GM13977 (cell line): ENCODE results near the gene PKNOX2.

Experiments
- DNase-seq: peaks from one replicate; pipeline ENCODE4 v3.0.0; 2012; ENCODE audit warnings: low spot score
- CTCF ChIP-seq: IDR thresholded peaks from 2 replicates; pipeline ENCODE4 v1.5.1; 2012; ENCODE audit warnings: mild to moderate bottlenecking, control low read depth; ENCODE audit not compliant: insufficient read depth; ENCODE audit errors: extremely low read depth, missing control alignments
- in situ Hi-C: fragments of 300-500 bp; cut with MboI; formaldehyde crosslinking; loops from one replicate; pipeline ENCODE4 v1.12.0; 2022; ENCODE audit warnings: low sequenced_read_pairs, low pct_unique_long_range_greater_than_20kb, mixed read lengths, inconsistent platforms; ENCODE audit not compliant: unreplicated experiment

PKNOX2 gene

GRCh38 chr11:125317416-125317815 lies 152.9 kb downstream of the PKNOX2 start:
- no peak for TF ChIP-seq CTCF
- in situ Hi-C loops: no loop called here
- DNase-seq: no peak

GRCh38 chr11:125319649-125320048 lies 155.1 kb downstream of the PKNOX2 start:
- DNase-seq: no peak
- in situ Hi-C loops: no loop called here
- TF ChIP-seq CTCF: no peak

GRCh38 chr11:125320347-125321076 lies 156.0 kb downstream of the PKNOX2 start:
- in situ Hi-C loops: no loop called here
- no peak for TF ChIP-seq CTCF

GRCh38 chr11:125322289-125322688 lies 157.7 kb downstream of the PKNOX2 start:
- DNase-seq: no peak
- in situ Hi-C loops: no loop called here
- TF ChIP-seq CTCF: no peak

More at GRCh38 chr11:125320347-125321076, 156.0 kb downstream of the PKNOX2 start:
- DNase-seq: no peak

- in situ Hi-C loops: loop anchor here (25.0 kb wide), 1 partner anchor 363 kb away; the partner anchor contains the start of gene CCDC15
- no peak for TF ChIP-seq CTCF
- DNase-seq: no peak
Observed at GRCh38 chr11:125325196-125325595, 160.6 kb downstream of the PKNOX2 start.

GRCh38 chr11:125326126-125326525 lies 161.6 kb downstream of the PKNOX2 start:
- DNase-seq: no peak
- in situ Hi-C loops: loop anchor here (25.0 kb wide), 1 partner anchor 364 kb away; the partner anchor contains the start of gene CCDC15
- TF ChIP-seq CTCF: no peak
